ENCODE results near the gene RARB.

RARB gene

DNA sequence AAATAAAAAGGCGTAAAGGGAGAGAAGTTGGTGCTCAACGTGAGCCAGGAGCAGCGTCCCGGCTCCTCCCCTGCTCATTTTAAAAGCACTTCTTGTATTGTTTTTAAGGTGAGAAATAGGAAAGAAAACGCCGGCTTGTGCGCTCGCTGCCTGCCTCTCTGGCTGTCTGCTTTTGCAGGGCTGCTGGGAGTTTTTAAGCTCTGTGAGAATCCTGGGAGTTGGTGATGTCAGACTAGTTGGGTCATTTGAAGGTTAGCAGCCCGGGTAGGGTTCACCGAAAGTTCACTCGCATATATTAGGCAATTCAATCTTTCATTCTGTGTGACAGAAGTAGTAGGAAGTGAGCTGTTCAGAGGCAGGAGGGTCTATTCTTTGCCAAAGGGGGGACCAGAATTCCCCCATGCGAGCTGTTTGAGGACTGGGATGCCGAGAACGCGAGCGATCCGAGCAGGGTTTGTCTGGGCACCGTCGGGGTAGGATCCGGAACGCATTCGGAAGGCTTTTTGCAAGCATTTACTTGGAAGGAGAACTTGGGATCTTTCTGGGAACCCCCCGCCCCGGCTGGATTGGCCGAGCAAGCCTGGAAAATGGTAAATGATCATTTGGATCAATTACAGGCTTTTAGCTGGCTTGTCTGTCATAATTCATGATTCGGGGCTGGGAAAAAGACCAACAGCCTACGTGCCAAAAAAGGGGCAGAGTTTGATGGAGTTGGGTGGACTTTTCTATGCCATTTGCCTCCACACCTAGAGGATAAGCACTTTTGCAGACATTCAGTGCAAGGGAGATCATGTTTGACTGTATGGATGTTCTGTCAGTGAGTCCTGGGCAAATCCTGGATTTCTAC is at the start of gene RARB:
RARB (plus strand) TSS at position 322 of the 847 bp plus-strand sequence; CDS start at position 791, 469 bp downstream.
- DNase-seq (ENCODE audit: low read depth in 3 of 3), result no peak

DNA sequence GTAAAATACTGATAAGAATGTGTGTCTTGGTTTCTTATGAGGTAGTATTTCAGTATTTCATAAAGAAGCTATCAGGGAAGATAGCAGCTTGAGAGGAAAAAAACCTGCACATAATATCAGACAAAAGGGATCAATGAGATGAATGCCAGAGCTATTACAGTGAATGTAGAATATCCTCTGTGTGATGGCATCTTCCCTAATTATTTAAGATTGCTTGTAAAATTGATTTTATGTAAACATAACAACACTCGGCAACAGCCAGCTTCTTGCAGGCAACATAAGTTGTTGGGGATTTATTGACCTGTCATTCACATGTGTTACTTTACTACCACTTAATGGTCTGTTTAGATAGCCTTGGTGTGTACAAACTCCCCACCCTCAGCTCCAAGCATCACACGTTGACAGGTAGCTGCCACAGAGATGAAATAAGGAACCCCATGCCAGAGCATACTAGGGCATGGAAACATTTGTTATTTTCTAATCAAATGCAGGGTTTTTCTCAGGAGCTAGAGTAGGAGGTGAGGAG is 49.2 kb upstream of the RARB start:
- no peak for DNase-seq (ENCODE audit: low read depth in 3 of 3)

GRCh38 chr3:25380222-25380739 is 47.8 kb upstream of the RARB start:
- DNase-seq (ENCODE audit: low read depth in 3 of 3), result no peak

DNA sequence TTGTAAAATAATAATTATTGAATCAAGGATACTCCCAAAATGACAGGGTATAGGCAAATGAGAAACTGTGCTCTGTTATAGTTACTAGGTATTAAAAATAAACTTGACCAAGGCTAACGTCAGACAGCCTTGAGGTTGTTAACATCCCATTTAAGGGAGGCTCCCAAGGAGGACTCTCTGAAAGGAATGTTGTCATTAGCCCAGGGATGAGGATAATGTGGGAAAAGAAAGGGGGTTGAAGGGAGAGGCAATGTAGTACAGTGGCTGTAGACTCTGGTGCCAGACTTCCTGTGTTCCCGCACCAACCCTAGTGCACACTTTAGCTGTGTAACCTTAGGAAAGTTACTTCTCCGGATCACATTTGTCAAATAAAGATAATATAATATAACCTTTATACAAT is 47.0 kb upstream of the RARB start:
- no peak for DNase-seq (ENCODE audit: low read depth in 3 of 3)

- DNase-seq (ENCODE audit: low read depth in 3 of 3), result no peak
Measured at GRCh38 chr3:25384471-25384870, 43.6 kb upstream of the RARB start.

DNA sequence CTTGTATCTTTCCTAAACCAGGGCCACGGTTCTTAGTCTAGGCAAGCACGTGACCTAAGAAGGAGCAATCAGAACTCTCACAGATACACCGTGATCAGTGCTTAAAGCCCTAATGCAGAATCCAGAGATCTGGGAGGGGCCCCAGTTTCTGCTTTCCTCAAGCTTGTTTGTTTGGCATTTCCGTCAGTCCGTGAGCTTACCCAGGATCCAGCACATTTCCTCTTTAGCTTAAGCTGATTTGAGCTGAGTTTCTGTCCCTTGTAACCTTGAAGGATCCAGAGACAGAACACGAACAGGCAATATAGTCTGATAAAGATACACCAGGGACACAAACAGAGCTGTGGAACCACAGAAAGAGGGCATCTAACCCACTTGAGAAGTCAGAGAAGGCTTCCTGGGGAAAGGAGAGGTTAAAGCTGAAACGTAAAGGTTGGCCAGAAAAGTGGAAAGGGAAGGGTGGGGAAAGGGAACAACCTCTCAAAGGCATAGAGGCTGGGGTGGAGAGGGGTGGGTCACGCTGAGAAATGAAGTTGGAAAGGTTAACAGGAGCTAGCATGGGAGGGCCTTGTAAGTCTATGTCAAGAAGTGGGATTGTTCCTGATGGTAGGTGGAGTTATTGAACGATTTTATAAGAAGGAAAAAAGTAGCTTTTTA is 42.1 kb upstream of the RARB start:
- no peak for DNase-seq (ENCODE audit: low read depth in 3 of 3)

DNA sequence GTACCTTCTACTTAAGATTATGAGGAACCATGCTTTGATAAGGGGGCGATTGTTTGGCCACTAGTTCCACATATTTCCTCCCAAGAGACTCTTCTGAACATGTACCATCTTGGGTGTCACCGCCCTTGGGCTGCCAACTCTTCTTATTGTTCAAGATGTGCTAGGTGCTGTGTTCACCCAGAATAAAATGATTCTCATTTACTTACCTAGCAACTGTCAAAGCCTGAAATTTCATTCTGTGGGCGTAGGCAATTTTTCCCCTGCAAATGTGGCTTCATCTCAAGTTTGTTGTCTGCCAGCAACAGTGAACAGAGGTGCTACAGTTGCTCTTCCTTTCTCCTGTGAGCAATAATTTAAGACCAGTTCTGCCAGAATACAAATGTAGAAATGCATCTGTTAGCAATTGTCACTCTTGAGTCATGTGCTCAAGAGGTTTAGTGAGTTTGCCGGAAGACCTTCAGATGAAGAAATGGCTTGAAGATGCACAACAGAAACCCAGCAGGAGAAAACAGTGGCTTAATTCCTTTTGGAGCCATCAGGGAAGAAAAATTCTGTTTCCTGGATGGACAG is 41.3 kb upstream of the RARB start:
- DNase-seq (ENCODE audit: low read depth in 3 of 3), result no peak

DNA sequence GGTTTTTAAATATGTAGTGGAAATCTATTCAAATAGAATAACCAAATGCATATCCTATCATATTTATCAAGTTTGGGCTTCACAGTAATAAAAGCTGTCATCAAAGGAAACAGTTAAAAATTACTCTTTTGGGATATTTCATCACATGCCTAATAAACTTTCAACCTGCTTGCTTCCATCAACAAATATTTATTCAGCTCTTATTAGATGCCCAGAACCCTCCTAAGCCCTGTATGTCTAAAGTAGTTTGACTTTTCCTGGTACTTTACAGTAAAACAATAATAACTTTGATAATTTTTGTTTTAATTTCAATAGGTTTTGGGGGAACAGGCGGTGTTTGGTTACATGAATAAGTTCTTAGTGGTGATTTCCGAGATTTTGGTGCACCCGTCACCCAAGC is 37.5 kb upstream of the RARB start:
- no peak for DNase-seq (ENCODE audit: low read depth in 3 of 3)

- DNase-seq (ENCODE audit: low read depth in 3 of 3), result no peak
Measured at GRCh38 chr3:25396251-25396650, 31.8 kb upstream of the RARB start.

DNA sequence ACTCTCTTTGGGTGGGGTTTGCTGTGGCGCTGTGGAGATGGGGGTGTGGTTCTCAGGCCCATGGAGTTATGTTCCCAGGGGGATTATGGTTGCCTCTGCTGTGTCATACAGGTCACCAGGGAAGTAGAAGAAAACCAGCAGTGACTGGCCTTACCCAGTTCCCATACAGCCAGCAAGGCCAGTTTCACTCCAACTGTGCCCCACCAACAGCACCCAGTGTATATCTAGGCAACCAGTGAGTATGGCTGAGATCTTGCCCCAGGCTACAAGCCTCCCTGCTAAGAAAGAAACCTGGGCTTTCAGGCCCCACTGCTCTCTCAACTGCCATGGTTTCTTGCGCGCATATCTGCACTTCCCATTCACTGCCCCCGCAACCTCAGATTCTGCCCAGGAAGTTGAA is 31.4 kb upstream of the RARB start:
- DNase-seq (ENCODE audit: low read depth in 3 of 3), result no peak

DNA sequence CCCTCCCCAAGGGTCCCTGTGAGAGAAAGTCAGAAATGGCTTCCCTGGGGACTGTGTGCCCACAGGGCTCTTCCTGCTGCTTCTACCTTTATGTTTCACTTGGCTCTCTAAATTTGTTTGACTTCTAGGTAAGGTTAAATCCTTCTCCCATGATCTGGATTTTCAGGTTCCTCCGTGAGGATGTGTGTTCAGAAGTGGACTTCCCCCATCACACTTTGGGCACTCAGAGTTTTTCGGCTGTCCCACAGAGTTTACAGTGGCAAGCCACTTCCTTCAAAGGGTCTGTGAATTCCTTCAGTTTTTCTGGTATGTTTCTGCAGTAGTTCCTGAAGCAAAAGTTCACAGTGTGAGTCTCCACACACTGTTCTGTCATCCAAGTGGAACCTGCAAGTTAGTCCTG is 30.9 kb upstream of the RARB start:
- DNase-seq (ENCODE audit: low read depth in 3 of 3), result no peak

- DNase-seq (ENCODE audit: low read depth in 3 of 3), result no peak
Measured at GRCh38 chr3:25400587-25400986, 27.5 kb upstream of the RARB start.

DNA sequence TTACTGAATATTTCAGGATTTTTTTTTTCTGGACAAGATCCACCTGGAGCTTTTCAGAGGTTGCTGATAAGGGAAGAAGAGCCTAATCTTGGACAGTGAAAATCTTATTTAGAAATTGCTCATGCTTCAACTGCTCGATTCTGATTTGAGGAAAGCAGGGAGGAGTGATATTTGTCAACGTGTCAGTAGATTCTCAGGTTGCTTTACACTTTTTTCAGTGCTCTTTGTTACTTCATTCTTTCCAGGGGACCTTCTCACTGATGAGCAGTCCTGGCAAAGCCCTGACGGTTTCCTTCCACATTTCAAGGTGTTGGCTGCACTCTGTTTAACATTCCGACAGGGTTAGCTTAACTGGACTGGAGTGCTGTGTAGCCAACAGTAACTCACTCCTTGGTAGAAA is 24.1 kb upstream of the RARB start:
- DNase-seq (ENCODE audit: low read depth in 3 of 3), result no peak

GRCh38 chr3:25404569-25404968 is 23.5 kb upstream of the RARB start:
- DNase-seq (ENCODE audit: low read depth in 3 of 3), result no peak

- DNase-seq (ENCODE audit: low read depth in 3 of 3), result no peak
Measured at GRCh38 chr3:25405335-25405734, 22.7 kb upstream of the RARB start.

DNA sequence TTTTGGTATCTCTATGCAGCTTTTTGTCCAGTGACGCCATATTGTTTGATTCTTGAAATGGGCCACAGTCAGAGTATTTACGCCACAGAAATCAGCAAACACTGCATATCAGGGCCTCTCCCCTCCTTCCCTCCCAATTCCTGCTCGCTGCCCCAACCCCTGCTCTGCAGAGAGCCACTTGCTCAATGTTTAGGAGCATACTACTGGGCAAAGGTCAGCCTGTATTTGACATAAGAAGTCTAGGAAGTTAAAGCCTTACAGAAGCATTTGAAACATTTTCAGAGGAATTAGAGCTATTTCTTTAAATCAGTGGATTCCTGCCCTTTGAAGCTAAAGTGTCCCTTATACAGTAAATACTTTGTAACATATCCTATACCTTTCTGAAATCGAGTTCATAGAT is 17.4 kb upstream of the RARB start:
- no peak for DNase-seq (ENCODE audit: low read depth in 3 of 3)

- no peak for DNase-seq (ENCODE audit: low read depth in 3 of 3)
Measured at GRCh38 chr3:25412269-25412668, 15.8 kb upstream of the RARB start.

DNA sequence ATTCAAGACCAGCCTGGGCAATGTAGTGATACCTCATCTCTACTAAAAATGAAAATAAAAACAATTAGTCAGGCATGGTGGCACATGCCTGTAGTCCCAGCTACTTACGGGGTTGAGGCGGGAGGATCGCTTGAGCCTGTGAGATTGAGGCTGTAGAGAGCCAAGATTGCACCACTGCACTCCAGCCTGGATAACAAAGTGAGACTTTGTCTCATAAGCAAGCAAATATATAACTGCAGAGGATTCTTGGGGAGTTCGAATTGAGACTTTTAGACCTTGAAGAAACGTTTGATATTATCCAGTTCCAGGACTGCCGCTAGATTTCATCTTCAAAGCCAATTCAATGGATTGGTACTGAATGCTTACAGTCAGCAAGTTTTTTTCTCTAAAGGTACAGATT is 11.9 kb upstream of the RARB start:
- DNase-seq (ENCODE audit: low read depth in 3 of 3), result no peak

DNA sequence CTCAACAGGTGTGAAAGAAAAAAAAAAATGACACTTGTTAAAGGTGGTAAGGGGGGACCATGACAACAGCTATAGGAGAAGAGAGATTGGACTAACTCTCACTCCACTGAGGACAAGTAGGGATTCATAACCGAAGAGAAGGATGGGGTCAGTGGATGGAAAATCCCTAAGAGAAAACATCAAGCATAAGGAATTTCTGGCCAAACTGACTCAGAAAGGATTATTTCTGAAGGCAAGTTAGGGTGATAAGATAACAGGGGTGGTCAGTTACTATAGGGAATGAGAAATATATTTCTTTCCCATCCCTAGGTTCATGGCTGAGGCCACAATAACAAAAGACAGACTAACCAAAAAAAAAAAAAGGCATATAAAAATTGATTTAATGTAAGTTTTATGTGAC is 9.5 kb upstream of the RARB start:
- DNase-seq (ENCODE audit: low read depth in 3 of 3), result no peak

DNA sequence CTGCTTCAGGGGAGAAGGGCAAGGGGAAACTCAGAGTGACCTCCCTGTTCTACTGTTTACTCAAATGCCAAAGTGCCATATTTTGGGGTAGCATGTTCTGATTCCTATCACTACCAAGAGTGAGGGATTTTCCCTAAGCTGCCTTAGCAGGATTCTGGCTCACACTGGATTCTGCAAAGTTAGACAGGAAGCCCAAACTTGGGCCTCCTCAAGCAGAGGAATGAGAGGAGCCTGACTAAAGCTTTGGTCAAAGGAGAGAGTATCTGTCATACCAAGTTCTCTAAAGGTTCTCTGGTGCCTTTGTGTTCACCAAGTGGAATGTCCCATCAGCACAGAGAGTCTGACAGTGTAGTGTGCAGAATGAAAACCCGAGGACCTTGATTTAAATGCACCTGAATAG is 8.8 kb upstream of the RARB start:
- DNase-seq (ENCODE audit: low read depth in 3 of 3), result no peak

DNA sequence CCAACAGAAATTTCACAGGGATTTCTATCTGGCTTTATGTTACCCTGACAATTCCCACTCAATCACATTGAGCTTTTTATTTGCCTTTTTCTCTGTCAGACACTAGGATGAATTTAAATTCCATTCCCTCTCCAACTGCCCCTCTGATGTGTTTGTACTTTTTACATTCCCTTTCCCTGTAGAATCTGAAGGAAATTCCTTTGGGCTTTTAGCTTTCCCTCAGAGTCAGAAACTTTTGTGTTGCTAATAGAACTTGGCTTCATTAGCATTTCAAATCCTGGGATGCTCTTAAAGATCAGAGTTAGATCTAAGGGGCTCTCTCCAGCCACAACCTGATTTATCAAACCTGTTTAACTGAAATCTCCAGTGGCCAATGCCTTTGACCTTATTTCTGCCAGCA is 7.9 kb upstream of the RARB start:
- no peak for DNase-seq (ENCODE audit: low read depth in 3 of 3)

DNA sequence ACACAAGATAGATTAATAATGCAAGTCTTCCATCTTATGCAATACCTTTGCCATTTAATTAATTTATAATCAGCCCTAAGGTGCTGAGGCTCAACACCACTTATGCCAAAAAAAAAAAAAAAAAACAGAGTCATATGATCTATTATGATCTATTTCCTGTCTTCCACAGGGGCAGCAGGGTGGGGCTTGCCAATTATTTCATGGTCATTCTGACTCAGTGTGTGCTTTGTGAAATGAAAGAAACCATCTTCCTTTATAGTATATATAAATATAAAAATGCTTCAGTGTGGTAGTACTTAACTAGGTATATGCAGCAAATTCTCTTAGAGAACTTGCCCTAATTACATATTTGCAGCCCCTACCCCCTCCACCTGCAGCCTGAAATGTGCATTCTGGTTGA is 7.2 kb upstream of the RARB start:
- DNase-seq (ENCODE audit: low read depth in 3 of 3), result no peak

GRCh38 chr3:25421747-25422146 is 6.3 kb upstream of the RARB start:
- DNase-seq (ENCODE audit: low read depth in 3 of 3), result no peak

Measured in stimulated activated CD4-positive, alpha-beta T cell treated with anti-CD3 and anti-CD28 coated beads, TNF-alpha, amount 100 ng/mL, for 4 hours (primary cell).